Ascending aorta (tissue), 2 donors: ENCODE measurements around the gene CNOT4. TPM values are rescaled to one million over a fixed set of nuclear protein-coding genes. Genes with fewer than 3 reads are reported as not detected.

Source experiments
- DNase-seq, 2 donors: peaks; one replicate each; pipeline ENCODE4 v3.0.0-alpha.2; 2019; ENCODE audit warnings: low spot score in 2 of 2
- H3K27ac ChIP-seq, 2 donors: fragments of 200-600 bp; sonication (generic); one replicate each; pipeline ENCODE4 v1.5.1; 2016 to 2017; ENCODE audit warnings: mild to moderate bottlenecking in 1 of 2
- H3K27me3 ChIP-seq: fragments of 200-600 bp; sonication (generic); one replicate; pipeline ENCODE4 v1.5.1; 2017
- H3K36me3 ChIP-seq, 2 donors: fragments of 200-600 bp; sonication (generic); one replicate each; pipeline ENCODE4 v1.5.1; 2016
- H3K4me1 ChIP-seq, 2 donors: fragments of 200-600 bp; sonication (generic); one replicate each; pipeline ENCODE4 v1.5.1; 2016 to 2017; ENCODE audit warnings: mild to moderate bottlenecking in 1 of 2
- H3K4me3 ChIP-seq, 2 donors: fragments of 200-600 bp; sonication (generic); one replicate each; pipeline ENCODE4 v1.5.1; 2016 to 2017; ENCODE audit warnings: mild to moderate bottlenecking in 1 of 2
- H3K9me3 ChIP-seq, 2 donors: fragments of 200-600 bp; sonication (generic); one replicate each; pipeline ENCODE4 v1.5.1; 2016
- CTCF ChIP-seq, 3 experiments: fragments of 200-600 bp in 2 of 3; fragments of 450-650 bp in 1 of 3; sonication (generic) in 2 of 3; IDR thresholded peaks; one replicate each; pipeline ENCODE4 v1.5.1; 2016 to 2019; ENCODE audit warnings: antibody characterized with exemption in 3 of 3, mild to moderate bottlenecking in 1 of 3, moderate library complexity in 1 of 3
- intact Hi-C: fragments of 100-400 bp; cut with DNase I; formaldehyde crosslinking; loops from one replicate; pipeline ENCODE4 v1.15.1; 2023
- total RNA-seq: library from RNA; depleted of rRNA; stranded (reverse); fragments of >200 nt; gene quantifications from one replicate; pipeline ENCODE4 v1.1.0, GENCODE V29; 2016

CNOT4 gene
- total RNA-seq, 1 donor from 2014 or later = 14.8 TPM

DNA sequence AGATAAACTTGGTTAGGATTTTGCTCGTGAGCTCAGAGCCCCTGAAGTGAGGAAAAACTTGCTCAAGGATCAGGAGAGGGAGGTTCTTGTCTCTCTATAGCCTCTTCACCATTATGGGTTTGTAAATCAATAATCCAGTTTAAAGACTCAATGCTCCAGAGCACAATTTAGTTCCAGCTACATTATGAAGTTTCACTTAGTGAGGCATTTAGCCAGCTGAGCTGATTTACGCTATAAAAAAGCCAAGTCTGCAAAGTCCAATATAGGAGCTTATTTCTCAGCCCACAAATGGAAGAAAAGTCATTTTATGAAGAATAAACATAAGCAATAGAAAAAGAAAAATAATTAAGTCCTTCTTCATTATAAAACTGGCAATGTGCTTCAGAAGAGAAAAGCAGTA, 145.7 kb downstream of the CNOT4 start:
- H3K27me3 ChIP-seq = no peaks in the 10 kb centered on the region
- no peak overlapping the region for H3K4me3 ChIP-seq
- no peak for DNase-seq
- H3K4me1 ChIP-seq = no peaks in the 10 kb centered on the region
- peaks cover 5 to 9% of the 10 kb centered on the region in 2 donors for H3K36me3 ChIP-seq
- TF ChIP-seq CTCF (IDR thresholded peaks at IDR 0.05) = no peak
- H3K9me3 ChIP-seq = no peaks in the 10 kb centered on the region
- intact Hi-C loops = no loop called here
- H3K27ac ChIP-seq = no peak overlapping the region

GRCh38 chr7:135362871-135363270, 147.0 kb downstream of the CNOT4 start:
- H3K36me3 ChIP-seq = peaks cover 5 to 9% of the 10 kb centered on the region in 2 donors
- H3K4me1 ChIP-seq = no peaks in the 10 kb centered on the region
- TF ChIP-seq CTCF (IDR thresholded peaks at IDR 0.05) = no peak
- DNase-seq = no peak
- intact Hi-C loops = no loop called here
- no peak overlapping the region for H3K4me3 ChIP-seq
- H3K27me3 ChIP-seq = no peaks in the 10 kb centered on the region
- H3K27ac ChIP-seq = no peak overlapping the region
- H3K9me3 ChIP-seq = no peaks in the 10 kb centered on the region

DNA sequence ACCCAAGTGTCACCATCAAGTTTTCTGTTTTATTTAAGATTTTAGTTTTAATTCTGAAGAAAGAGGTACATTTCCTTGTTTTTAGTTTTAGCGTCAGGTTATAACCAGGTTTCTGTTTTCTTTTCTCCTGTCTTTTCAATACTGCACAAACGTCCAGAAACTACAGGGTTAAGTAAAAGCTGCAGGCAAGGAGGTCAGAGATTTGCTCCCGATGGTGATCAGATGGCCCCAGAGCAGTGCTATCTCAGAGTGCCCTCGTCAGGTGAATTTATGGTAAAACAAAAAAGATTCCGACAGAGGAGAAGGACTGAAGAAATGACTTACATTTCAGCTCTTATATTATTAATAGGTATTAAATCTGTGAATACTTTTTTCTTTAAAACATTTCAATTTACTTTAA, 148.1 kb downstream of the CNOT4 start:
- H3K9me3 ChIP-seq = no peaks in the 10 kb centered on the region
- H3K27me3 ChIP-seq = no peaks in the 10 kb centered on the region
- no peak for TF ChIP-seq CTCF (IDR thresholded peaks at IDR 0.05)
- no peaks in the 10 kb centered on the region for H3K4me1 ChIP-seq
- intact Hi-C loops = no loop called here
- DNase-seq = no peak
- H3K4me3 ChIP-seq = no peak overlapping the region
- peaks cover 5 to 9% of the 10 kb centered on the region in 2 donors for H3K36me3 ChIP-seq
- no peak overlapping the region for H3K27ac ChIP-seq

GRCh38 chr7:135359615-135360014, 150.3 kb downstream of the CNOT4 start:
- H3K4me3 ChIP-seq = no peak overlapping the region
- H3K27me3 ChIP-seq = no peaks in the 10 kb centered on the region
- H3K36me3 ChIP-seq = peaks cover 5 to 9% of the 10 kb centered on the region in 2 donors
- TF ChIP-seq CTCF (IDR thresholded peaks at IDR 0.05) = no peak
- no peak for DNase-seq
- intact Hi-C loops = no loop called here
- no peak overlapping the region for H3K27ac ChIP-seq
- H3K4me1 ChIP-seq = no peaks in the 10 kb centered on the region
- no peaks in the 10 kb centered on the region for H3K9me3 ChIP-seq

- no peak overlapping the region for H3K4me3 ChIP-seq
- no peaks in the 10 kb centered on the region for H3K4me1 ChIP-seq
- DNase-seq = no peak
- no peaks in the 10 kb centered on the region for H3K9me3 ChIP-seq
- H3K36me3 ChIP-seq = no peaks in the 10 kb centered on the region
- H3K27me3 ChIP-seq = no peaks in the 10 kb centered on the region
- no peak overlapping the region for H3K27ac ChIP-seq
- intact Hi-C loops = no loop called here
- no peak for TF ChIP-seq CTCF (IDR thresholded peaks at IDR 0.05)
Observed at GRCh38 chr7:135355377-135356048, 154.4 kb downstream of the CNOT4 start.

DNA sequence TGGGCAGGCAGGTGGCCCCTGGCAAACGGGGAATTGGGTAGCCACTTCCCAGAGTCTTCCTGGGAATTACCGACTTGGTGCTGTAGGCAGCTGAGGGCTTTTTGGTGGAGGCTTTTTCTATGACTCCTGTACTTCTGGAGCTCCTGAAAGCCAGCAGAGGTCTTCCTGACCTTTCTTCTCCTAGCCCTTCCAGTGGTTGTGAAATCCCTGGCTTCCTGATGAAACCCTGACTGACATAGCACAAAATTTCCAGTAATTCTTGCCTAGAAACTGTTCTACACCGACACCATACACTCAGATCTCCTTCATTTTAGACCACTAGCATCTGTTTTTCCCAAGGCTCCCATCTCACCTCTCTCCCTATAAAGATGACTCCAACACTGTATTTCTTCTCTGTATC, 156.1 kb downstream of the CNOT4 start:
- Histone ChIP-seq H3K27ac (no peak overlapping the region), H3K4me3 (no peak overlapping the region), H3K9me3 (no peaks in the 10 kb centered on the region), H3K36me3 (no peaks in the 10 kb centered on the region), H3K27me3 (no peaks in the 10 kb centered on the region), H3K4me1 (no peaks in the 10 kb centered on the region)
- no peak for DNase-seq
- intact Hi-C loops = no loop called here
- no peak for TF ChIP-seq CTCF (IDR thresholded peaks at IDR 0.05)
